ENCODE measurements around the gene TESK2.
A peak's percentile ranks its signal among the peaks of the same experiment; 100 is the strongest.

The TESK2 gene

GRCh38 chr1:45325851-45326506, 165.0 kb downstream of the TESK2 start:
- Histone ChIP-seq H3K27me3 (ENCODE audit: insufficient read depth, insufficient read length) (no peaks in the 10 kb centered on the region), H3K36me3 (ENCODE audit: insufficient read depth, insufficient read length, low read length) (peaks cover 44% of the 10 kb centered on the region), H3K4me3 (ENCODE audit: insufficient read length, low read depth) (no peak overlapping the region), H3K9me3 (ENCODE audit: insufficient read depth, low read length) (peaks cover 30% of the 10 kb centered on the region), H3K9ac (ENCODE audit: insufficient read length, low read depth) (no peak overlapping the region), H3K4me1 (ENCODE audit: insufficient read depth, insufficient read length) (peaks cover 21% of the 10 kb centered on the region)
- DNase-seq (ENCODE audit: low read depth, low spot score) = no peak
- TF ChIP-seq ZNF274 (IDR thresholded peaks at IDR 0.05; ENCODE audit: low read depth, low read length) (no peak), YY1 (IDR thresholded peaks at IDR 0.05; ENCODE audit: insufficient read depth, insufficient read length) (no peak), SUZ12 (IDR thresholded peaks at IDR 0.05; ENCODE audit: extremely low read depth, insufficient read depth, insufficient read length) (no peak)

DNA sequence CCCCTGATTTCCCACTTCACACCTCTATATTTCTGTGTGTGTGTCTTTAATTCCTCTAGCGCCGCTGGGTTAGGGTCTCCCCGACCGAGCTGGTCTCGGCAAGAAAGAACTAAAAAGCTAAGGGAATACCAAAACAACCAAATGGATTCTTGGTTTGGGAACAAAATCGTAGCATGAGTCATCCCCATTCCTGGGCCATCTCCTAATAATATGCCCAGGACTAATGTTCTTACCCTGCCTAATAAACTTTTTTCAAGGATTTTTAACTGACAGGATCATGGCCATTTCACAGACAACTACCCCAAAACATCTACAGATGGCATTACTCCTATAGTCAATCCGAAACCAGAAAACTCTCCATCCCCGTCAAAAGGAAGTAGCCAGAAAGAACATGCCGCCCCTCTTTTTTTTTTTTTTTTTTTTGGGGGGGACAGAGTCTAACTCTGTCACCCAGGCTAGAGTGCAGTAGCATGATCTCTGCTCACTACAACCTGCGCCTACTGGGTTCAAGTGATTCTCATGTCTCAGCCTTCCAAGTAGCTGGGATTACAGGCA, 168.4 kb downstream of the TESK2 start:
- TF ChIP-seq YY1 (IDR thresholded peaks at IDR 0.05; ENCODE audit: insufficient read depth, insufficient read length) (no peak), ZNF274 (IDR thresholded peaks at IDR 0.05; ENCODE audit: low read depth, low read length) (no peak), SUZ12 (IDR thresholded peaks at IDR 0.05; ENCODE audit: extremely low read depth, insufficient read depth, insufficient read length) (no peak)
- Histone ChIP-seq H3K4me3 (ENCODE audit: insufficient read length, low read depth) (no peak overlapping the region), H3K36me3 (ENCODE audit: insufficient read depth, insufficient read length, low read length) (peaks cover 23% of the 10 kb centered on the region), H3K9ac (ENCODE audit: insufficient read length, low read depth) (no peak overlapping the region), H3K9me3 (ENCODE audit: insufficient read depth, low read length) (peaks cover 33% of the 10 kb centered on the region), H3K4me1 (ENCODE audit: insufficient read depth, insufficient read length) (peaks cover 14% of the 10 kb centered on the region), H3K27me3 (ENCODE audit: insufficient read depth, insufficient read length) (no peaks in the 10 kb centered on the region)
- DNase-seq (ENCODE audit: low read depth, low spot score) = no peak

- H3K4me3 ChIP-seq (ENCODE audit: insufficient read length, low read depth) = no peak overlapping the region
- TF ChIP-seq YY1 (IDR thresholded peaks at IDR 0.05; ENCODE audit: insufficient read depth, insufficient read length) = no peak
- DNase-seq (ENCODE audit: low read depth, low spot score) = no peak
- peaks cover 7% of the 10 kb centered on the region for H3K4me1 ChIP-seq (ENCODE audit: insufficient read depth, insufficient read length)
- H3K27me3 ChIP-seq (ENCODE audit: insufficient read depth, insufficient read length) = no peaks in the 10 kb centered on the region
- H3K9me3 ChIP-seq (ENCODE audit: insufficient read depth, low read length) = peaks cover 44% of the 10 kb centered on the region
- H3K9ac ChIP-seq (ENCODE audit: insufficient read length, low read depth) = peak overlapping the region; percentile 1
- peaks cover 11% of the 10 kb centered on the region for H3K36me3 ChIP-seq (ENCODE audit: insufficient read depth, insufficient read length, low read length)
These were observed 169.5 kb downstream of the TESK2 start for GRCh38 chr1:45321444-45321843.

DNA sequence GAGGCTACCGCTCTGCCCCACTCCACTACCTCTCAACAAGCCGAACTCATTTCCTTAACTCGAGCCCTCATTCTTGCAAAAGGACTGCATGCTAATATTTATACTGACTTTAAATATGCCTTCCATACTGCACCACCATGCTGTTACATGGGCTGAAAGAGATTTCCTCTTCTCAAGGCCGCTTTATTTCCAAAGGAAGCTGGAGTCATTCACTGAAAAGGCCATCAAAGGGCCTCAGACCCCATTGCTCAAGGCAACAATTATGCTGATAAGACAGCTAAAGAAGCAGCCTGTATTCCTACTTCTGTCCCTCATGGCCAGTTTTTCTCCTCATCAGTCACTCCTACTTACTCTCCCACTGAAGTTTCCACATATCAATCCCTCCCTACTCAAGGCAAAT, 171.2 kb downstream of the TESK2 start:
- TF ChIP-seq YY1 (IDR thresholded peaks at IDR 0.05; ENCODE audit: insufficient read depth, insufficient read length) = no peak
- TF ChIP-seq ZNF274 (IDR thresholded peaks at IDR 0.05; ENCODE audit: low read depth, low read length) = no peak
- no peak for TF ChIP-seq SUZ12 (IDR thresholded peaks at IDR 0.05; ENCODE audit: extremely low read depth, insufficient read depth, insufficient read length)
- H3K9ac ChIP-seq (ENCODE audit: insufficient read length, low read depth) = no peak overlapping the region

DNA sequence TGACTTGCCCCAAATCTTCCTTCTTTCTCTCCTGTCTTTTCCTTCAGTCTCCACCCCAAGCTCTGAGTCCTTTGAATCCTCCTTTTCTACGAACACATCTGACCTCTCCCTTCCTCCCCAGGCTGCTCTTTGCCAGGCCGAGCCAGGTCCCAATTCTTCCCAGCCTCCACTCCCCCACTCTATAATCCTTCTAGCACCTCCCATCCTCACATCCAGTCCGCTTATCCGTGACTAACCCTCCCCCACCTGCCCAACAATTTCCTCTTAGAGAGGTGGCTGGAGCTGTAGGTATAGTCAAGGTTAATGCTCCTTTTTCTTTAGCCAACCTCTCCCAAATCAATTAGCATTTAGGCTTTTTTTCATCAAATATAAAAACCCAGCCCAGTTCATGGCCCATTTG, 173.8 kb downstream of the TESK2 start:
- H3K36me3 ChIP-seq (ENCODE audit: insufficient read depth, insufficient read length, low read length) = no peaks in the 10 kb centered on the region
- TF ChIP-seq YY1 (IDR thresholded peaks at IDR 0.05; ENCODE audit: insufficient read depth, insufficient read length) (no peak), SUZ12 (IDR thresholded peaks at IDR 0.05; ENCODE audit: extremely low read depth, insufficient read depth, insufficient read length) (no peak), ZNF274 (IDR thresholded peaks at IDR 0.05; ENCODE audit: low read depth, low read length) (no peak)
- DNase-seq (ENCODE audit: low read depth, low spot score) = no peak
- peaks cover 5% of the 10 kb centered on the region for H3K4me1 ChIP-seq (ENCODE audit: insufficient read depth, insufficient read length)
- H3K27me3 ChIP-seq (ENCODE audit: insufficient read depth, insufficient read length) = no peaks in the 10 kb centered on the region
- H3K9me3 ChIP-seq (ENCODE audit: insufficient read depth, low read length) = peaks cover 41% of the 10 kb centered on the region
- no peak overlapping the region for H3K4me3 ChIP-seq (ENCODE audit: insufficient read length, low read depth)
- H3K9ac ChIP-seq (ENCODE audit: insufficient read length, low read depth) = peak overlapping the region; percentile 44

More for the DNA sequence above, 171.2 kb downstream of the TESK2 start:
- no peaks in the 10 kb centered on the region for H3K27me3 ChIP-seq (ENCODE audit: insufficient read depth, insufficient read length)
- DNase-seq (ENCODE audit: low read depth, low spot score) = no peak
- H3K4me3 ChIP-seq (ENCODE audit: insufficient read length, low read depth) = no peak overlapping the region
- H3K9me3 ChIP-seq (ENCODE audit: insufficient read depth, low read length) = peaks cover 52% of the 10 kb centered on the region
- H3K4me1 ChIP-seq (ENCODE audit: insufficient read depth, insufficient read length) = peaks cover 5% of the 10 kb centered on the region
- no peaks in the 10 kb centered on the region for H3K36me3 ChIP-seq (ENCODE audit: insufficient read depth, insufficient read length, low read length)

DNA sequence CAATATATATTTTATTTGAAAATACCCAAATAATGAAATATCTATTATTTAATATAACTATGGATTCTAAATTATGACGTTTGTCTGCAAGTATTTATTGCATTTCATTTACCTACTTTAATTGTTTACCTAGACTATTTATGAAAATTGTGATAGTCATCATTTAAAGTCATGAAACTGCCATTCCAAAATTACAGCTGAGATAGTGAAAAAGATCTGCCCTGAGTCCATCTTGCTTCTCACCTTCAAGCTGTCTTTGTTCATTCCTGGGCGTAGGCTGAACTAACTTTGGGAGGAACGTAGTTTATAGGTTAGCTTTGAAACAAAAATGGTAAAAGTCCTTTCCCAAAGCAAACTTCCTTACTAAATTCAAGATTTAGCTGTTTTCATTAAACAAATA, 176.7 kb downstream of the TESK2 start:
- Histone ChIP-seq H3K36me3 (ENCODE audit: insufficient read depth, insufficient read length, low read length) (no peaks in the 10 kb centered on the region), H3K9ac (ENCODE audit: insufficient read length, low read depth) (no peak overlapping the region), H3K4me3 (ENCODE audit: insufficient read length, low read depth) (no peak overlapping the region), H3K9me3 (ENCODE audit: insufficient read depth, low read length) (peaks cover 54% of the 10 kb centered on the region), H3K27me3 (ENCODE audit: insufficient read depth, insufficient read length) (no peaks in the 10 kb centered on the region), H3K4me1 (ENCODE audit: insufficient read depth, insufficient read length) (peaks cover 5% of the 10 kb centered on the region)
- TF ChIP-seq YY1 (IDR thresholded peaks at IDR 0.05; ENCODE audit: insufficient read depth, insufficient read length) (no peak), SUZ12 (IDR thresholded peaks at IDR 0.05; ENCODE audit: extremely low read depth, insufficient read depth, insufficient read length) (no peak), ZNF274 (IDR thresholded peaks at IDR 0.05; ENCODE audit: low read depth, low read length) (no peak)
- no peak for DNase-seq (ENCODE audit: low read depth, low spot score)

GRCh38 chr1:45306905-45307304, 184.1 kb downstream of the TESK2 start:
- peaks cover 18% of the 10 kb centered on the region; the same call in 1 of the 2 replicates for H3K9me3 ChIP-seq (ENCODE audit: insufficient read depth, low read length)
- H3K9ac ChIP-seq (ENCODE audit: insufficient read length, low read depth) = no peak overlapping the region
- H3K4me3 ChIP-seq (ENCODE audit: insufficient read length, low read depth) = no peak overlapping the region
- no peak for TF ChIP-seq SUZ12 (IDR thresholded peaks at IDR 0.05; ENCODE audit: extremely low read depth, insufficient read depth, insufficient read length)
- TF ChIP-seq ZNF274 (IDR thresholded peaks at IDR 0.05; ENCODE audit: low read depth, low read length) = no peak
- TF ChIP-seq YY1 (IDR thresholded peaks at IDR 0.05; ENCODE audit: insufficient read depth, insufficient read length) = no peak
- H3K27me3 ChIP-seq (ENCODE audit: insufficient read depth, insufficient read length) = no peaks in the 10 kb centered on the region
- DNase-seq (ENCODE audit: low read depth, low spot score) = no peak
- H3K36me3 ChIP-seq (ENCODE audit: insufficient read depth, insufficient read length, low read length) = no peaks in the 10 kb centered on the region
- H3K4me1 ChIP-seq (ENCODE audit: insufficient read depth, insufficient read length) = peaks cover 7% of the 10 kb centered on the region
